Brain microvascular endothelial cell (primary cell): ENCODE measurements around the gene NACC2.

Experiments
- DNase-seq: peaks from one replicate; pipeline ENCODE4 v3.0.0-alpha.2; 2020
- H3K27ac ChIP-seq: fragments of 250-450 bp; sonication (Bioruptor Pico); 2 replicates; pipeline ENCODE4 v1.5.1; 2020; ENCODE audit warnings: mild to moderate bottlenecking, moderate library complexity
- H3K27me3 ChIP-seq: fragments of 250-450 bp; sonication (Bioruptor Pico); replicated peaks from 2 replicates; pipeline ENCODE4 v1.5.1; 2020; ENCODE audit warnings: mild to moderate bottlenecking
- H3K36me3 ChIP-seq: fragments of 250-450 bp; sonication (Bioruptor Pico); replicated peaks from 2 replicates; pipeline ENCODE4 v1.5.1; 2020; ENCODE audit warnings: mild to moderate bottlenecking
- H3K4me3 ChIP-seq: 2 replicates; pipeline ENCODE4 v1.5.1; 2011; ENCODE audit warnings: low read depth, mild to moderate bottlenecking, control low read depth, low read length, moderate library complexity
- CTCF ChIP-seq: IDR thresholded peaks from 2 replicates; pipeline ENCODE4 v1.5.1; 2011; ENCODE audit warnings: low read depth, mild to moderate bottlenecking, moderate library complexity, low read length, control low read depth, inconsistent platforms; ENCODE audit errors: missing control alignments
- in situ Hi-C: cut with HindIII; loops from 2 replicates; pipeline ENCODE4 v1.10.0; 2017; ENCODE audit warnings: low sequenced_read_pairs, low pct_ligation_motif_present

NACC2 gene

GRCh38 chr9:136059321-136059791, 35.7 kb downstream of the NACC2 start:
- TF ChIP-seq CTCF = no peak
- no peak overlapping the region for H3K27ac ChIP-seq
- in situ Hi-C loops = no loop called here
- no peaks in the 10 kb centered on the region for H3K27me3 ChIP-seq
- peaks cover 5% of the 10 kb centered on the region for H3K36me3 ChIP-seq
- H3K4me3 ChIP-seq = no peak overlapping the region
- DNase-seq = no peak

GRCh38 chr9:136058801-136059302, 36.2 kb downstream of the NACC2 start:
- no peak for TF ChIP-seq CTCF
- DNase-seq = no peak
- Histone ChIP-seq H3K27me3 (no peaks in the 10 kb centered on the region), H3K36me3 (peaks cover 5% of the 10 kb centered on the region), H3K27ac (no peak overlapping the region), H3K4me3 (no peak overlapping the region)
- in situ Hi-C loops = no loop called here

- in situ Hi-C loops = no loop called here
- Histone ChIP-seq H3K4me3 (no peak overlapping the region), H3K27me3 (no peaks in the 10 kb centered on the region), H3K36me3 (peaks cover 5% of the 10 kb centered on the region), H3K27ac (no peak overlapping the region)
- no peak for TF ChIP-seq CTCF
- no peak for DNase-seq
These were observed 37.0 kb downstream of the NACC2 start for GRCh38 chr9:136058084-136058483.

GRCh38 chr9:136057236-136058081, 37.6 kb downstream of the NACC2 start:
- in situ Hi-C loops = no loop called here
- TF ChIP-seq CTCF = no peak
- Histone ChIP-seq H3K27ac (no peak overlapping the region), H3K4me3 (no peak overlapping the region), H3K36me3 (peaks cover 4% of the 10 kb centered on the region), H3K27me3 (no peaks in the 10 kb centered on the region)
- no peak for DNase-seq

GRCh38 chr9:136056546-136057235, 38.4 kb downstream of the NACC2 start:
- H3K27ac ChIP-seq = no peak overlapping the region
- TF ChIP-seq CTCF = no peak
- no peak for DNase-seq
- H3K27me3 ChIP-seq = no peaks in the 10 kb centered on the region
- in situ Hi-C loops = no loop called here
- no peak overlapping the region for H3K4me3 ChIP-seq
- H3K36me3 ChIP-seq = no peaks in the 10 kb centered on the region
